IPS-11a (cell line): ENCODE results near the gene UPF2.
A peak's percentile ranks its signal among the peaks of the same experiment; 100 is the strongest.
"Not testable (repeated sequence)": the region's sequence is repeated elsewhere in the genome, so short reads cannot be mapped to it uniquely, and the experiment has no call there.

Experiments used
- H3K4me3 ChIP-seq: one replicate; pipeline ENCODE4 v1.5.1; 2013; ENCODE audit warnings: low read depth, low read length, control low read depth

UPF2 gene, protein sequence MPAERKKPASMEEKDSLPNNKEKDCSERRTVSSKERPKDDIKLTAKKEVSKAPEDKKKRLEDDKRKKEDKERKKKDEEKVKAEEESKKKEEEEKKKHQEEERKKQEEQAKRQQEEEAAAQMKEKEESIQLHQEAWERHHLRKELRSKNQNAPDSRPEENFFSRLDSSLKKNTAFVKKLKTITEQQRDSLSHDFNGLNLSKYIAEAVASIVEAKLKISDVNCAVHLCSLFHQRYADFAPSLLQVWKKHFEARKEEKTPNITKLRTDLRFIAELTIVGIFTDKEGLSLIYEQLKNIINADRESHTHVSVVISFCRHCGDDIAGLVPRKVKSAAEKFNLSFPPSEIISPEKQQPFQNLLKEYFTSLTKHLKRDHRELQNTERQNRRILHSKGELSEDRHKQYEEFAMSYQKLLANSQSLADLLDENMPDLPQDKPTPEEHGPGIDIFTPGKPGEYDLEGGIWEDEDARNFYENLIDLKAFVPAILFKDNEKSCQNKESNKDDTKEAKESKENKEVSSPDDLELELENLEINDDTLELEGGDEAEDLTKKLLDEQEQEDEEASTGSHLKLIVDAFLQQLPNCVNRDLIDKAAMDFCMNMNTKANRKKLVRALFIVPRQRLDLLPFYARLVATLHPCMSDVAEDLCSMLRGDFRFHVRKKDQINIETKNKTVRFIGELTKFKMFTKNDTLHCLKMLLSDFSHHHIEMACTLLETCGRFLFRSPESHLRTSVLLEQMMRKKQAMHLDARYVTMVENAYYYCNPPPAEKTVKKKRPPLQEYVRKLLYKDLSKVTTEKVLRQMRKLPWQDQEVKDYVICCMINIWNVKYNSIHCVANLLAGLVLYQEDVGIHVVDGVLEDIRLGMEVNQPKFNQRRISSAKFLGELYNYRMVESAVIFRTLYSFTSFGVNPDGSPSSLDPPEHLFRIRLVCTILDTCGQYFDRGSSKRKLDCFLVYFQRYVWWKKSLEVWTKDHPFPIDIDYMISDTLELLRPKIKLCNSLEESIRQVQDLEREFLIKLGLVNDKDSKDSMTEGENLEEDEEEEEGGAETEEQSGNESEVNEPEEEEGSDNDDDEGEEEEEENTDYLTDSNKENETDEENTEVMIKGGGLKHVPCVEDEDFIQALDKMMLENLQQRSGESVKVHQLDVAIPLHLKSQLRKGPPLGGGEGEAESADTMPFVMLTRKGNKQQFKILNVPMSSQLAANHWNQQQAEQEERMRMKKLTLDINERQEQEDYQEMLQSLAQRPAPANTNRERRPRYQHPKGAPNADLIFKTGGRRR

GRCh38 chr10:12042797-12043651 is at the start of gene UPF2:
UPF2 (minus strand) TSS chr10:12042809; CDS start chr10:12035423, 7,386 bp downstream.
- peak within 1 kb of the TSS; percentile 96 for H3K4me3 ChIP-seq

GRCh38 chr10:12091421-12091820 is 48.8 kb upstream of the UPF2 start:
- H3K4me3 ChIP-seq, result no peak overlapping the region

- no peak overlapping the region for H3K4me3 ChIP-seq
Observed at GRCh38 chr10:12088919-12089318, 46.3 kb upstream of the UPF2 start.

DNA sequence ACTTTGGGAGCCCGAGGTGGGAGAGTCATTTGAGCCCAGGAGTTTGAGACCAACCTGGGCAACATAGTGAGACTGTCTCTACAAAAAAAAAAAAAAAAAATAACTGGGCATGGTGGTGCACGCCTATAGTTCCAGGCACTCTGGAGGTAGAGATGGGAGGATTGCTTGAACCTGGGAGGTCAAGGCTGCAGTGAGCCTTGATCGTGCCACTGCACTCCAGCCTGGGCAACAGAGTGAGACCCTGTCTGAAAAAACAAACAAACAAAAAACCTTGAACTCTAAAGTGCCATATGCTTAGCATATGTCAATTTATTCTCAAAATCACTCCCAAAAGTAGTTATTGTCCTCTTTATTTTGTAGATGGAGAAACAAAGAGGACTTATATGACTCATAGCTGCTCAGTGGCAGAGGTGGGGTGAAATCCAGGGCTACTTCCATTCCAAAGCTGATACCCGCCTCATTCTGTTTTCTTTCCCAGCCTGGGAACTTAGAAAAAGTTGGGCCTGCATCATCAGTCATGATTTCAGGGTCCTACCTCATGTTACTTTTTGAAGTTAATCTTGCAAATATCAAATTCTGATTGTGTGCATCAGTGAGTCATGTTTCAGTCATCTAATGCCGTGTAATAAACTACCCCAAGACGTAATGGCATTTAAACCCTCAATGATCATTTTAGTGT is 39.4 kb upstream of the UPF2 start:
- no peak overlapping the region for H3K4me3 ChIP-seq

GRCh38 chr10:12081470-12081869 is 38.9 kb upstream of the UPF2 start:
- H3K4me3 ChIP-seq, result no peak overlapping the region

DNA sequence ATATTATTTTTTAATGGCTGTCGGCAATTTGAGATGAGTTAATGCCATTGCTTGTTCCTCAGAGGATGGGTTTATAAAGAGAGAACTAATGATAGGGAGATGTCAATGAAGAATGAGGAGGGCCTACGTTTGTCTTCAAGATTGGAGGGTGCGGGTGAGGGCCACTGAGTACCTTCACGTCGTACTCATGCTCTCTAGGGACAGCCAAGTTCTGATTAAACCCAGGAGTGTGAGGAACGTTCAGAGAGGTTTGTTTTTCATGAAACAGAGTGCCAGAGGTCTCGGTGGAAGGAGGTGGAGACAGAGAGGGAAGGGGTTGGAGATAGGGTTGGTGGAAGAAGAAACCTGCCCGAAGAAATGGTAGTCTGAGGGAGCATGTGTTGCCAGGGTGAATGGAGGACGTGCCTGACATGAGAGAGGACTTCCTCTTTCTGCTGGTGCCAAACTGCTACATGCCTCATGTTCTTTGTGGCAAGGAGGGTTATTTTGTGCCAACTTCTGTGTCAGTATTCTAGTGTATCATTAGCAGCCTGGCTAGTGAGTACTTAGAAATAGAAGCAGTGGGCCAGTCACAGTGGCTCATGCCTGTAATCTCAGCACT is 35.1 kb upstream of the UPF2 start:
- no peak overlapping the region for H3K4me3 ChIP-seq

DNA sequence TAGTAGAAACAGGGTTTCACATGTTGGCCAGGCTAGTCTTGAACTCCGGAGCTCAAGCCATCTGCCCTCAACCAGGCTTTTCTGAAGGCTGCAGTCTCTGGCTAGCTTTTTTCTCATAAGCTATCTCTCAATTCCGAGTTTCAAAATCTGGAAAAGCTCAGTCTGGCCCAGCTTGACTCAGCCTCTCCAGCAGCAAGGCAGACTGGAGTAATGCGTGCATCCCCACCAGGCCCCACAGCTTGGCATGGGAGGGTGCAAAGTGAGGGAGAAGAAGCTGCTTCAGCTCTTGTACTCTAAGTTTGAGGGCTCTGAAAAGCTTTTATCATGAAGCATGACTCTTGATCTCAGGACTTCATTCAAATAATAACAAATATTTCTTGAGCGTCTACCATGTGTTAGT is 30.9 kb upstream of the UPF2 start:
- H3K4me3 ChIP-seq, result no peak overlapping the region

DNA sequence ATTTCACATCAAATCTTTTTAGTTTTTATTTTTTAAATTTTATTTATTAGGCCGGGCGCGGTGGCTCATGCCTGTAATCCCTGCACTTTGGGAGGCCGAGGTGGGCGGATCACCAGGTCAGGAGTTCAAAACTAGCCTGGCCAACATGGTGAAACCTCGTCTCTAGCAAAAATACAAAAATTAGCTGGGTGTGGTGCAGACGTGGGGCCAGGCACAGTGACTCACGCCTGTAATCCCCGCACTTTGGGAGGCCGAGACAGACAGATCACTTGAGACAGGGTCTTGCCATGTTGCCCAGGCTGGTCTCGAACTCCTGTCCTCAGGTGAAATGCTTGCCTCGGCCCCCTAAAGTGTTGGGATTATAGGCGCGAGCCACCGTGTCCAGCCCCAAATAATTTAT is 28.8 kb upstream of the UPF2 start:
- H3K4me3 ChIP-seq, result not testable (repeated sequence)

DNA sequence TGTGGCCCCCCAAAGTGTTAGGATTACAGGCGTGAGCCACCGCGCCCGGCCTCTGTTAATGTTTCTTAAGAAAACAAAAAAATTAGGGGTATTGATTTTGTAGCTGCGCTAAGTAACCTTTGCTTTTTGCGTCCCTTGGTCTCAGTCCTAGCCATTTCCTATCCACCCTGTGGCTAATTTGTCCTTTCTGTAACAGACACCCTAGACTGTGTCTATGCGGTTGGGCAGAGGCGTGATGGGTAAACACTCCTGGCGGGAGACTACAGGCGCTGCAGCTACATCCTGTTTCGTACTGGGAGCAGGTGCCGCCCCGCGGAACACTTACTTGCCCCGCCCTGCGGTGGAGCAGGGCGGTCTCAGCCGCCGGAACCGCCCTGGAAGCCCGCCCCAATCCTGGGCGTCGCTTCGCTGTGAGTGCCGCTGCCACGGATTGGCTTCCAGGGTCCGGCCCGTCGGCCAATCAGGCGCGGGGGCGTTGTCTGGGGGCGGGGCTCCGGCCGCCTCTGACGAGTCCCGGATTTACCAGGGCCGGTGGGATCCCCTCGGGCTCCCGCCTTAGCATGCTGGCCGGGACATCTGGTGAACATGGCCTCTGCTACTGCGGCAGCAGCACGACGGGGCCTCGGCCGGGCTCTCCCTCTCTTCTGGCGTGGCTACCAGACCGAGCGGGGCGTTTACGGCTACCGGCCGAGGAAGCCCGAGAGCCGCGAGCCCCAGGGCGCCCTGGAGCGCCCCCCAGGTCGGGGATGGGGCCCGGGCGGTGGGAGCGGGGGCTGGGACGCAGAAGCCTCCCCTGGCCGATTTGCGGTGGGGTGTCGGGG is 26.1 kb upstream of the UPF2 start, which contains the start of gene DHTKD1:
DHTKD1 (plus strand) TSS at position 506 of the 821 bp plus-strand sequence; CDS start at position 586, 80 bp downstream.
- H3K4me3 ChIP-seq, result peak within 1 kb of the TSS; percentile 81

GRCh38 chr10:12067336-12067735 is 24.7 kb upstream of the UPF2 start:
- no peak overlapping the region for H3K4me3 ChIP-seq

GRCh38 chr10:12063483-12063818 is 20.8 kb upstream of the UPF2 start:
- no peak overlapping the region for H3K4me3 ChIP-seq

GRCh38 chr10:12062754-12063482 is 20.3 kb upstream of the UPF2 start:
- no peak overlapping the region for H3K4me3 ChIP-seq

GRCh38 chr10:12061124-12061523 is 18.5 kb upstream of the UPF2 start:
- H3K4me3 ChIP-seq, result no peak overlapping the region

GRCh38 chr10:12056748-12057147 is 14.1 kb upstream of the UPF2 start:
- H3K4me3 ChIP-seq, result no peak overlapping the region

GRCh38 chr10:12055732-12056131 is 13.1 kb upstream of the UPF2 start:
- no peak overlapping the region for H3K4me3 ChIP-seq

- no peak overlapping the region for H3K4me3 ChIP-seq
Observed at GRCh38 chr10:12051241-12051640, 8.6 kb upstream of the UPF2 start.

DNA sequence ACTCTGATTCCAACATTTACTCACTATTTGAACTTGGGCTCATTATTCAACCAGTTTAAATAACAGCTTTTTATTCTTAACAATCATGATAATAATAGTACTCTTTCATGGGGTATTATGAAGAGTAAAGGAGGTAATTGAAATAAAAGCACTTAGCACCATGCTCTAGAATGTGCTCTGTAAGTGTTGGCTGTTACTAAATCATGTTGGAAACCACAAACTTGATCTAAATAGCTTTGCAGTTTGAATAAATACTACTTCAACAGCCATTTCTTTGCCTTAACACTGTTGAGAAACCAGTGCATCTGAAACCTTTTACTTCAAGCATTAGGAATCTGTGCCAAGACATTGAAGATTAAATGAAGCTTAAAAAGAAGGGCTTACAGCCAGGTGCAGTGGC is 7.9 kb upstream of the UPF2 start:
- no peak overlapping the region for H3K4me3 ChIP-seq

- no peak overlapping the region for H3K4me3 ChIP-seq
Observed at GRCh38 chr10:12048547-12048946, 5.9 kb upstream of the UPF2 start.
